Ureter (tissue), 1 donor: ENCODE measurements around the gene FHOD3. TPM values are rescaled to one million over a fixed set of nuclear protein-coding genes. Genes with fewer than 3 reads are reported as not detected.

ENCODE experiments used
- DNase-seq: peaks from one replicate; pipeline ENCODE4 v3.0.0-alpha.2; 2020; ENCODE audit warnings: low spot score
- total RNA-seq: library from RNA; stranded (reverse); gene quantifications from one replicate; pipeline ENCODE4 v1.2.4, GENCODE V29; 2023
- donor health status: DM: yes; HTN: yes; CAD: no.

Gene FHOD3
- total RNA-seq, 1 donor from 2014 or later, result 25.7 TPM

- no peak for DNase-seq
These were observed 25.2 kb downstream of the FHOD3 start for GRCh38 chr18:36322734-36323133.

GRCh38 chr18:36323421-36323820, 25.9 kb downstream of the FHOD3 start:
- DNase-seq, result no peak

GRCh38 chr18:36325846-36326245, 28.3 kb downstream of the FHOD3 start:
- no peak for DNase-seq

GRCh38 chr18:36326771-36327170, 29.3 kb downstream of the FHOD3 start:
- no peak for DNase-seq

- no peak for DNase-seq
These were observed 30.1 kb downstream of the FHOD3 start for GRCh38 chr18:36327352-36328316.

- DNase-seq, result no peak
These were observed 30.9 kb downstream of the FHOD3 start for GRCh38 chr18:36328385-36328858.

GRCh38 chr18:36328916-36329315, 31.4 kb downstream of the FHOD3 start:
- DNase-seq, result no peak

- DNase-seq, result no peak
These were observed 32.3 kb downstream of the FHOD3 start for GRCh38 chr18:36329684-36330434.

- no peak for DNase-seq
These were observed 33.0 kb downstream of the FHOD3 start for GRCh38 chr18:36330435-36331052.

GRCh38 chr18:36331521-36331971, 34.0 kb downstream of the FHOD3 start:
- no peak for DNase-seq

- no peak for DNase-seq
These were observed 35.9 kb downstream of the FHOD3 start for GRCh38 chr18:36333414-36333813.

- DNase-seq, result no peak
These were observed 37.3 kb downstream of the FHOD3 start for GRCh38 chr18:36334798-36335197.

- DNase-seq, result no peak
These were observed 38.2 kb downstream of the FHOD3 start for GRCh38 chr18:36335476-36336279.

GRCh38 chr18:36337679-36338402, 40.3 kb downstream of the FHOD3 start:
- no peak for DNase-seq

GRCh38 chr18:36338403-36338933, 41.0 kb downstream of the FHOD3 start:
- DNase-seq, result no peak

GRCh38 chr18:36340246-36340645, 42.7 kb downstream of the FHOD3 start:
- DNase-seq, result no peak

GRCh38 chr18:36341944-36342343, 44.4 kb downstream of the FHOD3 start:
- no peak for DNase-seq

- DNase-seq, result no peak
These were observed 50.8 kb downstream of the FHOD3 start for GRCh38 chr18:36348331-36348730.

- DNase-seq, result peak; percentile 42
These were observed 51.5 kb downstream of the FHOD3 start for GRCh38 chr18:36348971-36349417.

- DNase-seq, result no peak
These were observed 52.0 kb downstream of the FHOD3 start for GRCh38 chr18:36349552-36349951.
